GM21515 (cell line): ENCODE results near the gene SMAD6.

Experiments
- ATAC-seq: cut with Tn5 transposase; IDR thresholded peaks from one replicate; pipeline ENCODE4 v1.9.1; 2021; ENCODE audit not compliant: unreplicated experiment

SMAD6 gene

GRCh38 chr15:66702035-66702786, at the start of gene SMAD6:
SMAD6 (plus strand) TSS chr15:66702236; CDS start chr15:66703259, 1,023 bp downstream.
- no peak for ATAC-seq

GRCh38 chr15:66652806-66653205, 49.2 kb upstream of the SMAD6 start:
- ATAC-seq, result no peak

- ATAC-seq, result no peak
Measured at GRCh38 chr15:66653398-66653797, 48.6 kb upstream of the SMAD6 start.

DNA sequence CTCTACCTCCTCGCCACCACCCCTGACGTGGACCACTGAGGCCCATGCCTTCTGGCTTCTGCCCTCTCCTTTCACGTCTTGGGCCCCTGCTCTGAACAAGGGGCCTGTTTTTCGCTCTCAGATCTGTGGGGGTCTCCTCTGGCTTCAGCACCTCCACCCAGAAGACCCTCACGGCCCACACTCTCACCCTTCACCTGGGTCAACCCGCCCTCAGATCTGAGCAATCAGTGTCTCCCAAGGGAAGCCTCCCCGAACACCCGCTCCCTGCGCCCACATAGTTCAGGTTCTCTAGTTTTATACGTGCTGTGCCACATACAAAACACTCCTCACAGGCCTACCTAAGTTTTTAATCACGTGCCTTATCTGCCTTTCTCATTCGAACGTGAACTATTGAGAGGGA, 48.2 kb upstream of the SMAD6 start:
- no peak for ATAC-seq

GRCh38 chr15:66654361-66654738, 47.7 kb upstream of the SMAD6 start:
- ATAC-seq, result no peak

DNA sequence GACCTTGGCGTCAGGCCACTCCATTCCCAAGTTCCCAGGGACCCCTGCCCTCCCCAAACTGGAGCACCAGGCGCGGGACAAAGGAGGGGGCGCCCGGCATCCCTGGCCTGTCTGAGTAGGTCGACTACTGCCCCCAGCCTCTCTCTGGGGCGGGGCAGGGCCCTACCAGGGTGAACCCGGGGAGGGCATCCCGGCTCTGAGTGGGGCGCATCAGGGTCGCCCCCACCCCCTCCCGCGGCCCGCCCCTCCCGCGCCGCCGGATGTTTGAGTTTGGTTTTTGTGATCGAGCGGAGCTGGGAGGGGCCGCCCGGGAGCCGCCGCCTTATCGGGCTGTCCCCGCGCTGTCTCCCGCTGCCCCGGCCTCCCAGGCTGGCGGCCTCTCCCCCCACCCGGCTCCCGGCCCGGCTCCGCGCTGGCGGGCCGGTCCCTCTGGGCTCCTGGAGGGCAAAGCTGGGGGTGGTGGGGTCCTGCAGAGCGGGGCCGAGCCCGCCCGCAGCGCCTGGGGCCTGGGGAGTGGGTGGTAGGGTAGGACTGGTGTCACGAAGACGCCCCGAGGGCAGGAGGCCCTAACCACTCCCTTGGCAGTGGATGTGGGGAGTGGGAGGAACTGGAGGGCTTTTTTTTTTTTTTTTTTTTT, 47.2 kb upstream of the SMAD6 start:
- no peak for ATAC-seq

DNA sequence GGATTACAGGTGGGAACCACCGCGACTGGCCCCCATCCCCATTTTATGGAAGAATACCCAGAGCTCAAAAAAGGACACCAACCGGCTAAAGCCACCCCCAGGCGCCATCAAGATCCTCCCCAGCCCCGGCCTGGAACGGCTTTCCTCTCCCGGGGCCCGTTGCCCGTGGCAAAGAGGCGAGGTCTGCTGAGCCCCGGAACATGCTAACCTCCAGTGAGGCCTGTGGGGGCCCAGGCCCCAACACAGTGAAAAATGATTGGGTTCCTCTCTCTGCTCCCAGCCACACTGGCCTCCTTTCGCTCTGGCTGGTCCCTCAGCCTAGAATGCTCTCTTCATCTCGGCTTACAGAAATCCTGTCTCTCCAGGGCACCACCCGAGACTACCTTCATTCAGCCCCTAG, 46.5 kb upstream of the SMAD6 start:
- ATAC-seq, result no peak

DNA sequence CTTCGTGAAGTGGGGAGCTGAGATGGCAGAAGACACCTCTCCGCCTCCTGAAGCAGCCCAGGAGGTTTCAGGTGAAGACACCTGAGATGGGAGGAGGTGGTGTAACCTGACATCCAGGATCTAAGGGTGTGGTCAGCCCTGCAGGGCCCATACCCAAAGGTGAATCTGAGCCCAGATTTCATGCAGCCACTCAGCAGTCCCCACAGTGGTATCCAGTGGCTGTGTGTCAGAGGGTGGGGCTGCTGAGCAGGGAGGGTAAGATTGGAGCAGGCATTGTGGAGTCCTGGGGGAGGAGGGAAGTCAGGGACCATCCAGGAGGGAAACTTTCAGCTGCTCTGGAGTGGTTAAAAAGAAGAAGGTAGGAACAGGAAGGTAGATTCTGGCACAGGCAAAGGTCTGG, 46.0 kb upstream of the SMAD6 start:
- no peak for ATAC-seq

- ATAC-seq, result no peak
Measured at GRCh38 chr15:66657185-66658020, 44.6 kb upstream of the SMAD6 start.

- ATAC-seq, result no peak
Measured at GRCh38 chr15:66658044-66658443, 44.0 kb upstream of the SMAD6 start.

- ATAC-seq, result no peak
Measured at GRCh38 chr15:66658855-66659254, 43.2 kb upstream of the SMAD6 start.

DNA sequence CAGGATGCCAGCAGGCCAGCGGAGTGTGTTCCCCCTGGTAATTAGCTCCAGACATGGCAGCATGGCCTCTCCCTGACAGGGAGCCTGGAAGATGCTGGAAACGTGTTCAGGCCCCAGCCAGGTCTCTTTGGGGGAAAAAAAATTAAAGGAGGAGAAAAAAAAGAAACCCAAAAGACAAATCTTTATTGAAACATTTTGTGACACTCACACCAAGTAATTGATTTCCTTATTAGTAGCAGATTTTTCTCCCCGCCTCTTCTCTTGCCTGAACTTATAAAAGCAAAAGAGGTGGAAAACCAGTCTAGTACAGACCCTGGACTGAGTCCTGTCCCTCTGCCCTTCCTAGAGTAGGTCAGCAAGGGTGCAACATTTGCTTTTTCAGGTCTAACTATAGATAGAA, 42.7 kb upstream of the SMAD6 start:
- no peak for ATAC-seq

DNA sequence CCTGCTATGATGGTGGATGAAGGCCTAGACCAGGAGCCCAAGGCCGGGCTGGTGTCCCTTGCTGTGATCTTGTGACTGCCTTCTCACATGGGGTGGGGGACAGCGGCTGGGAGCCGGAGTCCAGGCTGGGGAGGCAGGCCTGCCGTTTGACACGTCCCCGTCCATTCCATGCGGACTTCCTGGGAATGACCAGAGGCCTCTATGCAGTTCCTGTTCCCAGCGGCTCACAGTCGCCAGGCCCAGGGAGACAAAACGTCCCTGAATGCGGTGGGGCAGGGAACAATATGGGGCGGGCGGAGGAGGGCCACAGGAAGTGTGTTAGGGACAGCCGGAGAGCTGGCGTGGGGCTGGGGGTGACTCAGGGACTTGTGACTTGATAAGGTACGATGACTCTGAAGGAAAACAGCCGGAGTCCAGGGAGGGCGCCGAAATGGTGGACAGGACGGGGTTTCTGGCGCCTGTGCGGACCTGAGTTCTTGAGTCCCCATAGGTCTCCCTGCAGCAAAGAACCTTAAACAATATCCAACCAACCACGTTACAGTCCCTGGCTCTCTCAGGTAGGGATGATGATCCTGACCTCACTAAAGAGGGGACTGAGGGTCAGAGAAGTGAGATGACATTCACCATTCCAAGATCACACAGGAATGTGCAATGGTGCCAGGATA, 40.5 kb upstream of the SMAD6 start:
- no peak for ATAC-seq

DNA sequence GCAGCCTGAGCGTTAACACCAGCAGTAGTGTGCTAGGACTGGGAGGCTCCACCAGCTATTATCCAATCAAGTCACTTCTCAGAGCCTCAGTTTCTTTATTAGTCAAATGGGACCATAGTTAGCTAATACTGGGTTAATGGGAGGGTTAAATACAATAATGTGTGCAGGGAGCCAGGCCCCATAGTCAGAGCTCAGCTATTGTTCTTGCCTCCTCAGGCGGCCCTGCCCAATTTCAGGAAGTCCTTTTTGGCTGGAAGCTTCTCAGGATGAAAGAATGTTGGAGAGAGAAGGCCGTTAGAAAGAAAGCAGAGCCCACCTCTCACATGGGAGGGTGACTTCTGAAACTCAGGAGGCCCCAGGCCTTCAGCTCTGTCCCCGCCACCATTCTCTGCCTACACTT, 39.5 kb upstream of the SMAD6 start:
- no peak for ATAC-seq

GRCh38 chr15:66663664-66664063, 38.4 kb upstream of the SMAD6 start:
- no peak for ATAC-seq

DNA sequence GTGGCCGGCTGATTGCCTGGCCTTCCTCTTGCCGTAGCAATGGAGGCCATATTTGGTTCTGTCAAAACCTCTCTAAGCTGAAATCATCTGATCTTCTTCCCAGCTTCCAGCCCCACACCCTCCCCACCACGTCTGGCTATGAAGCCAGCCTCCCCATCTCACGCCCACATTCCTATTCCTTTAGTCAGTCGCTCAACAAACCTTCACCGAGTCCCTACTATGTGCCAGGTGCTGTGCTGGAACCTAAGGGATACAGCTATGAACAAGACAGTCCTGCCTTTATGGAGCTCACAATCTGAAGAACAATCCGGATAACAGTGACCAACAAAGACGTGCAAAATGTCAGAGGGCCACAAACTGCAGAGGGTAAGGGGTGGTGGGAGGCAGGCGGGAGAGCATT, 31.9 kb upstream of the SMAD6 start:
- no peak for ATAC-seq

- ATAC-seq, result no peak
Measured at GRCh38 chr15:66670762-66671580, 31.1 kb upstream of the SMAD6 start.

DNA sequence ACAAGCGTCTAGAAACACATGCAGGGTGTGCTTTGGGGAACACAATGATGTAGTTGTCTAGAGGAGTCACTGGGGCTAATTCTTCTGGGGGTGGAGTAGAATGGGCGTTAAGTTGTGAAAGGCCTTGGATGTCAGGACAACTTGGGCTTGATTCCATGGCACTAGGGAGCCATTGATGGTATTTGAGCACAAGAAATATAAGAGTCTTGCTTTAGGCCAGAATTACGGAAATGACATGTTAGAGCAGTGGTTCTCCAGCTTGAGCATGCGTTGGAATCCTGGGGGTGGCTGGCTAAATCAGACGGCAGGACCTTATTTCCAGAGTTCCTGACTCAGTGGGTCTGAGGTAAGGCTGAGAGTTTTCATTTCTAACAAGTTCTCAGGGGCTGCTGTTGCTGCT, 29.2 kb upstream of the SMAD6 start:
- no peak for ATAC-seq

DNA sequence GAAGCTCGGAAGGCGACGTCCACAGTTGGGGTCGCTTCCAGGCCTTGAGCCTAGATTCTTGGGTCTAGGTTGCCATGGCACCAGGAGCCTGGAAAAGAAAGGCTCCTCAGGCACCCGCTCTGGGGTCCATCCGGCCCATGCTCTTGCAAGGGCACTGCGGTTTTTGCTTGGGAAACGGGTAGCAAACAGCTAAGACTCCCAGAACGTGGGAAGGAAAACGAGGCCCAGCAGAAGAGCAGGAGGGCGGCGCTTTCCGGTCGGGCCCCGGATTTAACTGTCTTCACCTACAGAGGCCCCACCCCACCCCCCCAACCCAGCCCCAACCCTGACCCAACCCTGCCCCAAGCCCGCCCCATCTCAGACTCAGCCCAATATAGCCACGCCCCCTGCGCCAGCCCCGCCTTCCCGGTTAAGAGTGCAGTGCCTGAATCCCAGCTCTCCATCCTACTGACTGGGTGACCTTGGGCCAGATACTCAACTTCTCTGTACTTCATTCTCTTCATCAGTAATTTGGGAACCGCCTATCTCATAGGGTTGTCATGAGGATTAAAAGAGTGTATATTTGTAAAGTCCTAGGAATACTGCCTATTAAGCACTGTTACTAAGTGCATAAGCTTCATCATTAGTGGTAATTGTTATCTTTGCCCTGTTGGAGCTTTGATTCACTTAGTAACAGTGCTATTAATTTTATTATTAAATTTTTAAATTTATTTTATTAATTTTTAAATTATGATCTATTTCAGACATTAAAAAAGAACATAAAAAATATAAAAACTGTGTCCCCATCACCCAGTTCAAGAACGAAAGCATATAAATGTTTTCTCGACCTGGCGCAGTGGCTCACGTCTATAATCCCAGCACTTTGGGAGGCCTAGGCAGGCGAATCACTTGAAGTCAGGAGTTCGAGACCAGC, 28.4 kb upstream of the SMAD6 start:
- no peak for ATAC-seq

DNA sequence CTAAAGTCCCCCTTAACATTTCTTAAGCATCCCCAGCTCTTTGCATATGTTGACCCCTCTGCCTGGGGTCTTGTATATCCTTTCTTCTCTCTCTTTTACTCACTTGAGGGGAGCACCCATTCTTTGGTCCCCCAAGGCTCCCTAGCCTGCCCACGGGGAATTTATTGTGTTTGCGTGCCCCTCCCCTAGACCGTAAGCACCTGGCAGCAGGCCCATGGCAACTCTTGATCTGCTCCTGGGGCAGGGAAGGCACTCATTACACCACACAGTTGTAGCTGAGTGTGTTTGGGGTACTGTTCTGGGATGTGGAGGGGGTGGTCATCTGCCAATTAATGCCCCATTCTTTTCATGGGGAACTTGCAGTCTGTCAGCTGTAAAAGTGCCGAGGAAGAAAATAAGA, 27.3 kb upstream of the SMAD6 start:
- ATAC-seq, result no peak
